Epidermal melanocyte (primary cell): ENCODE measurements around the gene SLC10A1.

Experiments
- DNase-seq: peaks from one replicate; pipeline ENCODE4 v3.0.0; 2011; ENCODE audit warnings: low spot score; ENCODE audit not compliant: insufficient read length

Gene SLC10A1

GRCh38 chr14:69808919-69809808 lies 12.1 kb upstream of the SLC10A1 start:
- no peak for DNase-seq

DNA sequence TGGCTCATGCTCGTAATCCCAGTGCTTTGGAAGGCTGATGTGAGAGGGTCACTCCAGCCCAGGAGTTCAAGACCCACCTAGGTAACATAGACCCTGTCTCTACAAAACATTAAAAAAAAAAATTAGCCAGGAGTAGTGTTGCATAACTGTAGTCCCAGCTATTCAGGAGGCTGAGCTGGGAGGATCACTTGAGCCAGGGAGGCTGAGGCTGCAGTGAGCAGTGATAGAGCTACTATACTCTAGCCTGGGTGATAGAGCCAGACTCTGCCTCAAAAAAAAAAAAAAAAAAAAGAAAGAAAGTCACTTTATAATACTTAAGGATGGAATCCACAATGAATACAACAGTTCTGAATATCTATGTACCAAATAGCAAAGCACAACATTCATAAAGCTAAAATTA lies 10.2 kb upstream of the SLC10A1 start:
- no peak for DNase-seq

- no peak for DNase-seq
Observed at GRCh38 chr14:69804902-69805301, 7.9 kb upstream of the SLC10A1 start.

DNA sequence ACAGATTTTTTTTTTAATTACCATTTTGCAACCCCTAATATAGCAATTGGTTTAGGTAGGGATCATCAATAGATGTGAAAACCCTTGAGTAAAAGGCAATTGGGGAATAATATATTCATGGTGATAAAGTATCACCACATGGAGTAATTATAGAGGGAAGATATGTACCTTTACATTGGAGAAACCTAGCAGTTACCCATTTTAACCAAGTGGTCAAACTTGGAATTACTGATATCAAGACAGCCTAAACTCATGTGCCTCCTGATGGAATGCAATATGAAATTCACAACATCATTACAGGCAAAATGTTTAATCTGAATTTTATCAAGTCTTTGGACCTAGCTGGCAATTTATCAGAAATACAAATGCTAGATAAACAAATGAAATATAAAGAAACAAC lies 6.7 kb upstream of the SLC10A1 start:
- no peak for DNase-seq

- DNase-seq: no peak
Observed at GRCh38 chr14:69798339-69798735, 1.3 kb upstream of the SLC10A1 start.

- DNase-seq: no peak
Observed at GRCh38 chr14:69797573-69798338, 715 bp upstream of the SLC10A1 start.

- DNase-seq: no peak
Observed at GRCh38 chr14:69795691-69796090, 1.4 kb downstream of the SLC10A1 start.

DNA sequence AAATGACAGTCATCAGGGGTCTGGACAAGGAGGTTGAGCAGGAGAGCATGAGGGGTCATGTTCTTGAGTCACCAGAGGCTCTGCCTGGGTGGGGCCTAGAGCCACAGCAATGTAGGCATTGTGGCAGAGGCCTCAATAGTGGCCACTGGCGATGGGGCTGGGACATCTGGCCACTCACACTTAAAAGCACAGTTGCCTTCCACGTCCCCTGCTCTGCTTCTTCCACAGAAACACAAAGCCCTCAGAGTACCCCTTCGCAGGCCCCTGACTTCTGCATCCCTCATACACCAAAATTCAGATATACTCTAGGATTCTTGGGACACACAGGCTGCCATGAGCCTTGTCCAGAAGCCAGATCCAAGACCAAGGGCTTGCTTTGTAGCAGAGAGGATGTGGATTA lies 2.2 kb downstream of the SLC10A1 start:
- no peak for DNase-seq

DNA sequence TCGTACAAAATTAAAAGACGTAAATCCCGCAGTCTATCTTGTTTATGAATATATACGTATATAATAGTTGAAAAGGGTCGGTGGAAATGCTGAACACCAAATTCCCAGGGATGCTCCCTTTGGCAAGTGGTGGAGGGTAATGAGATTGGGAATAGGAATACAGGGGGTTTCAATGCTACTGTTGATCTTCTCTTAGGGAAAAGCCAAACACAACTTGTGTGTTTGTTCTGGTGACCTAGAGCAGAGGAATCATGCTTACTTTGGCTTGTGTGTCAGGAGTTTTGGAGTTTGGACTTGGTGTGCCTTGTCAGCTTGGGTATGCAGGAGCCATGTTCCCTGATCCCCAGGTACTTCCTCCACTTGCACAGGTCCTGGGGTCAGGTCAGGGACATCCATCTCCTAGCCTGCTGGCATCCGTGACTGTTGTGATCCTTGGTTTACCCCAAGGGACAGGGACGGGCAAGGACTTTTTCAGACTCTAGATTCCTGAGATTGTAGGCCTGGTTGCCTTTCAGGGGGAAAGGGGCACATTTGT lies 4.1 kb downstream of the SLC10A1 start:
- no peak for DNase-seq

- DNase-seq: no peak
Observed at GRCh38 chr14:69789118-69789640, 7.9 kb downstream of the SLC10A1 start.

- DNase-seq: no peak
Observed at GRCh38 chr14:69786603-69787002, 10.4 kb downstream of the SLC10A1 start.

- DNase-seq: no peak
Observed at GRCh38 chr14:69784942-69785341, 12.1 kb downstream of the SLC10A1 start.

GRCh38 chr14:69780952-69781351 lies 16.1 kb downstream of the SLC10A1 start:
- DNase-seq: no peak

DNA sequence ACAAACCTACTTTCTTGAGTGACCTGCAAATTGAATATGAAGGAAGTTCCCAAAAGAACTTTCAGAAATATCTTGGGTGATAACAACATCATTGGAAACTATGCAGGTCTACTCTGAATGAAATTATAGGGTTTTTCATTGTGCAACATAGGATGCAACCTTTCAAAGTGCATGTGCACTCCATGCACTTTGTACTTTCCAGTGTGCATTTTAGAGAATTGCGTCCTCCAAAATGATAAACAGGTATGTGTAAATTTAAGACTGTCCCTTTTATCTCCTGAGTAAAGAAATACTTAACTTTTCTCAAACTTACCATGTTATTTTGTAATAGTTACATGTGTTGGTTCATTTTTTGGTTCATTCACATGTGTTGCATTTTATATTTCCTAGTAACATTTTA lies 16.9 kb downstream of the SLC10A1 start:
- no peak for DNase-seq

- no peak for DNase-seq
Observed at GRCh38 chr14:69779088-69779487, 18.0 kb downstream of the SLC10A1 start.

- DNase-seq: no peak
Observed at GRCh38 chr14:69776875-69777453, 20.1 kb downstream of the SLC10A1 start.

GRCh38 chr14:69775012-69775411 lies 22.0 kb downstream of the SLC10A1 start:
- no peak for DNase-seq

DNA sequence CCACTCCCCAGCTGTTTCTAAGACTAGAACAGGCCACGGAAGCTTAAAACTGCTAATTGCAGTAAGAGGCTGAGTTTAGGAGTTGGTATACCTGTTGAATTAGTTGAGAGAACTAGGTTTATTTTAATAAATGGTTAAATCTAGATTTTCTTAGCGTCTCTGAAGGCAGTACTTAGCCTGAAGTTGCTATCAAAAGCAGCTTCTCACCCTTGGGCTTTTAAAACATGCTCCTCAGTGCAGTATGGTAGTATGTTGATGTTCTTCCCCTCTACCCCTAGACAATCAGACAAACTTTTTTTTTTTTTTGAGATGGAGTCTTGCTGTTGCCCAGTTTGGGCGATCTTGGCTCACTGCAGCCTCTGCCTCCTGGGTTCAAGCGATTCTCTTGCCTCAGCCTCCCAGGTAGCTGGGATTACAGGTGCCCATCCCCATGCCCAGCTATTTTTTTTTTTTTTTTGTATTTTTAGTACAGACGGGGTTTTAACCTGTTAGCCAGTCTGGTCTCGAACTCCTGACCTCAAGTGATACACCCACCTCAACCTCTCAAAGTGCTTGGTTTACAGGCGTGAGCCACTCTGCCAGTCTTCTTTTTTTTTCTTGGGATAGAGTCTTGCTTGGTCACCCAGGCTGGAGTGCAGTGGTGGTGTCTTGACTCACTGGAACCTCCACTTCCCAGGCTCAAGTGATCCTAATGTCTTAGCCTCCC lies 23.3 kb downstream of the SLC10A1 start:
- no peak for DNase-seq

- no peak for DNase-seq
Observed at GRCh38 chr14:69772082-69773017, 24.7 kb downstream of the SLC10A1 start.

DNA sequence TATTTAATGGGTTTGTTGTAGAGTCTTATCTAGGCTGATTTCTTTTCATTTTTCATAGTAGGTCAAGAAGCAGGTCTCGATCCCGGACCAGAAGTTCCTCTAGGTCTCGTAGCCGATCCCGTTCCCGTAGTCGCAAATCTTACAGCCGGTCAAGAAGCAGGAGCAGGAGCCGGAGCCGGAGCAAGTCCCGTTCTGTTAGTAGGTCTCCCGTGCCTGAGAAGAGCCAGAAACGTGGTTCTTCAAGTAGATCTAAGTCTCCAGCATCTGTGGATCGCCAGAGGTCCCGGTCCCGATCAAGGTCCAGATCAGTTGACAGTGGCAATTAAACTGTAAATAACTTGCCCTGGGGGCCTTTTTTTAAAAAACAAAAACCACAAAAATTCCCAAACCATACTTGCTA lies 25.9 kb downstream of the SLC10A1 start:
- no peak for DNase-seq
